Caco-2 (cell line): Measurements from ENCODE around the gene MOK. TPM values are rescaled to one million over a fixed set of nuclear protein-coding genes. Genes with fewer than 3 reads are reported as not detected.
A peak's percentile ranks its signal among the peaks of the same experiment; 100 is the strongest.

Experiments
- BruUV-seq: library from RNA; stranded (reverse); fragments of 400-500 nt; replicated peaks from 2 replicates; lab custom pipeline; 2021; lab: Mats Ljungman, UMichigan
- CTCF ChIA-PET: fragments of 300-600 bp; sonication (Branson Sonifier 250); formaldehyde crosslinking; loops from one replicate; lab custom pipeline; 2022; ENCODE audit warnings: antibody characterized with exemption; lab: Charles Lee
- POLR2A ChIA-PET: fragments of 300-600 bp; sonication (Branson Sonifier 250); formaldehyde crosslinking; loops from one replicate; lab custom pipeline; 2022; ENCODE audit warnings: antibody characterized with exemption; lab: Charles Lee
- DNase-seq, 2 experiments: peaks; one replicate each; pipeline versions ENCODE4 v3.0.0 to v3.0.0-alpha.2; 2020 to 2022
- H3K27me3 ChIP-seq: replicated peaks from 2 replicates; pipeline ENCODE4 v1.6.0; 2011; ENCODE audit warnings: low read length; ENCODE audit not compliant: control insufficient read depth, insufficient read depth
- H3K36me3 ChIP-seq: 2 replicates; pipeline ENCODE4 v1.5.1; 2011; ENCODE audit warnings: low read length; ENCODE audit not compliant: control insufficient read depth, insufficient read depth
- H3K4me1 ChIP-seq: fragments of 250-450 bp; sonication (Bioruptor Pico); 2 replicates; pipeline ENCODE4 v1.5.1; 2020; ENCODE audit warnings: mild to moderate bottlenecking
- H3K4me3 ChIP-seq: 2 replicates; pipeline ENCODE4 v1.5.1; 2011; ENCODE audit warnings: low read depth, mild to moderate bottlenecking, control low read depth, low read length
- H3K9me3 ChIP-seq: fragments of 250-450 bp; sonication (Bioruptor Pico); 2 replicates; pipeline ENCODE4 v1.5.1; 2020; ENCODE audit warnings: mild to moderate bottlenecking, moderate library complexity
- H3K27ac Mint-ChIP-seq: one replicate; pipeline ENCODE4 v1.8.0; 2022; ENCODE audit warnings: mixed read lengths; ENCODE audit not compliant: unreplicated experiment
- H3K27me3 Mint-ChIP-seq: one replicate; pipeline ENCODE4 v1.8.0; 2022; ENCODE audit warnings: mixed read lengths; ENCODE audit not compliant: insufficient read depth, unreplicated experiment
- H3K36me3 Mint-ChIP-seq: one replicate; pipeline ENCODE4 v1.8.0; 2022; ENCODE audit warnings: mild to moderate bottlenecking, mixed read lengths; ENCODE audit not compliant: insufficient read depth, unreplicated experiment
- H3K4me1 Mint-ChIP-seq: one replicate; pipeline ENCODE4 v1.8.0; 2022; ENCODE audit warnings: low read depth, mixed read lengths; ENCODE audit not compliant: unreplicated experiment
- H3K4me3 Mint-ChIP-seq: one replicate; pipeline ENCODE4 v1.8.0; 2022; ENCODE audit warnings: mild to moderate bottlenecking, moderate library complexity, mixed read lengths; ENCODE audit not compliant: unreplicated experiment
- H3K9me3 Mint-ChIP-seq: one replicate; pipeline ENCODE4 v1.8.0; 2022; ENCODE audit warnings: mixed read lengths; ENCODE audit not compliant: unreplicated experiment
- CTCF ChIP-seq, 2 experiments: fragments of 200-600 bp in 1 of 2; IDR thresholded peaks; 1 replicate in 1 of 2; 2 replicates in 1 of 2; pipeline versions ENCODE4 v1.5.1 to v1.8.0; 2011 to 2022; ENCODE audit warnings: antibody characterized with exemption in 1 of 2, control low read depth in 1 of 2, inconsistent platforms in 1 of 2, low read depth in 1 of 2, low read length in 1 of 2, mild to moderate bottlenecking in 1 of 2, moderate library complexity in 1 of 2; ENCODE audit not compliant: insufficient read depth in 1 of 2, severe bottlenecking in 1 of 2, unreplicated experiment in 1 of 2
- intact Hi-C: fragments of 100-400 bp; cut with micrococcal nuclease; formaldehyde crosslinking; loops from one replicate; pipeline ENCODE4 v1.10.0; 2022; ENCODE audit not compliant: unreplicated experiment
- total RNA-seq: library from RNA; stranded (reverse); gene quantifications from 2 replicates; pipeline ENCODE4 v1.2.3, GENCODE V29; 2022

MOK gene
- total RNA-seq, 1 experiment from 2014 or later, result 1.4 TPM

- Histone ChIP-seq H3K4me3 (peak overlapping the region; percentile 72), H3K27me3 (no peaks in the 10 kb centered on the region), H3K36me3 (no peaks in the 10 kb centered on the region), H3K4me1 (peaks cover 37% of the 10 kb centered on the region), H3K9me3 (no peaks in the 10 kb centered on the region)
- Mint-ChIP-seq H3K9me3 (no peaks in the 10 kb centered on the region), H3K36me3 (peaks cover 31% of the 10 kb centered on the region), H3K27ac (peak overlapping the region; percentile 93), H3K4me1 (peaks cover 24% of the 10 kb centered on the region), H3K4me3 (peak overlapping the region; percentile 89), H3K27me3 (no peaks in the 10 kb centered on the region)
- CTCF ChIA-PET, result no interaction called here
- TF ChIP-seq CTCF (IDR thresholded peaks at IDR 0.05; ENCODE audit: insufficient read depth in 1 of 2, low read depth in 1 of 2, low read length in 1 of 2, severe bottlenecking in 1 of 2, unreplicated experiment in 1 of 2), result no peak
- POLR2A ChIA-PET, result no interaction called here
- TSS peak; percentile 48 for BruUV-seq
- intact Hi-C loops, result no loop called here
- no peak for DNase-seq
Measured at GRCh38 chr14:102320671-102321455, 15.9 kb upstream of the MOK start.

- Mint-ChIP-seq H3K36me3 (peaks cover 32% of the 10 kb centered on the region), H3K27me3 (no peaks in the 10 kb centered on the region), H3K9me3 (no peaks in the 10 kb centered on the region), H3K4me3 (peak overlapping the region; percentile 89), H3K27ac (peak overlapping the region; percentile 93), H3K4me1 (peaks cover 24% of the 10 kb centered on the region)
- peak in 1 of 2 experiments; percentile 39 for DNase-seq
- Histone ChIP-seq H3K4me3 (peak overlapping the region; percentile 72), H3K9me3 (no peaks in the 10 kb centered on the region), H3K27me3 (no peaks in the 10 kb centered on the region), H3K36me3 (no peaks in the 10 kb centered on the region), H3K4me1 (peaks cover 37% of the 10 kb centered on the region)
- POLR2A ChIA-PET, result no interaction called here
- CTCF ChIA-PET, result no interaction called here
- TF ChIP-seq CTCF (IDR thresholded peaks at IDR 0.05; ENCODE audit: insufficient read depth in 1 of 2, low read depth in 1 of 2, low read length in 1 of 2, severe bottlenecking in 1 of 2, unreplicated experiment in 1 of 2), result no peak
- no TSS peak for BruUV-seq
- intact Hi-C loops, result no loop called here
Measured at GRCh38 chr14:102320033-102320660, 15.2 kb upstream of the MOK start.

- no peak for TF ChIP-seq CTCF (IDR thresholded peaks at IDR 0.05; ENCODE audit: insufficient read depth in 1 of 2, low read depth in 1 of 2, low read length in 1 of 2, severe bottlenecking in 1 of 2, unreplicated experiment in 1 of 2)
- Histone ChIP-seq H3K27me3 (no peaks in the 10 kb centered on the region), H3K36me3 (no peaks in the 10 kb centered on the region), H3K4me3 (peak within 1 kb of the TSS; percentile 72), H3K9me3 (no peaks in the 10 kb centered on the region), H3K4me1 (peaks cover 37% of the 10 kb centered on the region)
- intact Hi-C loops, result loop anchor here (5.0 kb wide), 3 partner anchors 182 to 738 kb away; partner anchors contain the start of genes CDC42BPB, DYNC1H1 and WDR20
- Mint-ChIP-seq H3K36me3 (peaks cover 38% of the 10 kb centered on the region), H3K4me3 (peak within 1 kb of the TSS; percentile 89), H3K27me3 (no peaks in the 10 kb centered on the region), H3K27ac (peak within 1 kb of the TSS; percentile 93), H3K4me1 (peaks cover 29% of the 10 kb centered on the region), H3K9me3 (no peaks in the 10 kb centered on the region)
- no TSS peak for BruUV-seq
- POLR2A ChIA-PET, result no interaction called here
- DNase-seq, result peak; percentile 89 to 93
- CTCF ChIA-PET, result interaction anchor here (0.6 kb wide), 1 partner anchor 156 kb away, joined by 4 read pairs; no protein-coding TSS in a partner anchor
Measured at GRCh38 chr14:102319351-102320032, 14.5 kb upstream of the MOK start, which contains the start of gene ZNF839. Gene ZNF839, plus strand, starts transcription at chr14:102319746. Its CDS starts 20 bp downstream, at chr14:102319766.
